Nephron progenitor cell (in vitro differentiated cells): ENCODE results near the gene KIDINS220.

ENCODE experiments used
- DNase-seq: peaks from one replicate; pipeline ENCODE4 v3.0.0; 2021
- H3K27ac Mint-ChIP-seq: 2 replicates; pipeline ENCODE4 v1.8.0; 2021; ENCODE audit warnings: mild to moderate bottlenecking, moderate library complexity, mixed read lengths
- H3K27me3 Mint-ChIP-seq: 2 replicates; pipeline ENCODE4 v1.8.0; 2021; ENCODE audit warnings: mild to moderate bottlenecking, low read depth, mixed read lengths; ENCODE audit not compliant: poor library complexity
- H3K36me3 Mint-ChIP-seq: 2 replicates; pipeline ENCODE4 v1.8.0; 2021; ENCODE audit warnings: low read depth, mixed read lengths
- H3K4me1 Mint-ChIP-seq: 2 replicates; pipeline ENCODE4 v1.8.0; 2021; ENCODE audit warnings: mixed read lengths
- H3K4me3 Mint-ChIP-seq: 2 replicates; pipeline ENCODE4 v1.8.0; 2021; ENCODE audit warnings: mild to moderate bottlenecking, moderate library complexity, mixed read lengths
- H3K9me3 Mint-ChIP-seq: 2 replicates; pipeline ENCODE4 v1.8.0; 2021; ENCODE audit warnings: mild to moderate bottlenecking, moderate library complexity, mixed read lengths
- TF ChIP-seq, protein P1 (sequence below): fragments of 200-600 bp; sonication (generic); IDR thresholded peaks from 2 replicates; pipeline ENCODE4 v1.5.0; 2021; ENCODE audit warnings: antibody characterized with exemption

Gene KIDINS220

DNA sequence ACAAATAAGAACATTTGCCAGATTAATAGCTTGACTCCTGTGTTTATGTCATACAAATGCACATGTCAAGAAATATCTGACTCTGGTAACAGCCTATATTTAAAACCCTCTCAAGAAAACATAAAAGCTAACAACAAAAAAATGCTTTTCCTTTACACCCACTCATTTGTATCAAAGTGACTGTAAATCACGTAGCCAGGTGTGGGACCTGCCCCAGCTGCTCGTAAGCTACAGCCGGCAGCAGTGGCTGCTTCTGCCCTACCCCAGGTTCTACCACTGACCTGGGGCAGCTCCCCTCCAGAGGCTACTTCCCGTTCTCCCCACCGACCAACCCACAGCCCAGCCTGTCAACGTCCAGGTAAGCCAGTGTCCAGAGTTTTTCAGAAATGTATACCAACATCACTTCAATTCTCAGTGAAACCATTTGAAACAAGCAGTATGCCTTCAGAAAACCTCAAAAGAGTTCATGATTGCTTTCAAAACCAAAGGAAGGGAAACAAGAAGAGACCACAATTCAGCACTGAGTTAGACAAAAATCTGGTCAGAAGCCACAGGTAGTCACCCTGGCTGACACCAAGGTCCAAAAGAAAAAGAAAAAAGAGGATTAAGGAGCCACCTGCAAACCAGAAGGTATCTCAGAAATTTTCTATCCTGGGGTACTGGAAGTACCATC is 40.4 kb downstream of the KIDINS220 start:
- no peaks in the 10 kb centered on the region for H3K27me3 Mint-ChIP-seq
- no peak overlapping the region for H3K27ac Mint-ChIP-seq
- H3K4me3 Mint-ChIP-seq = no peak overlapping the region

DNA sequence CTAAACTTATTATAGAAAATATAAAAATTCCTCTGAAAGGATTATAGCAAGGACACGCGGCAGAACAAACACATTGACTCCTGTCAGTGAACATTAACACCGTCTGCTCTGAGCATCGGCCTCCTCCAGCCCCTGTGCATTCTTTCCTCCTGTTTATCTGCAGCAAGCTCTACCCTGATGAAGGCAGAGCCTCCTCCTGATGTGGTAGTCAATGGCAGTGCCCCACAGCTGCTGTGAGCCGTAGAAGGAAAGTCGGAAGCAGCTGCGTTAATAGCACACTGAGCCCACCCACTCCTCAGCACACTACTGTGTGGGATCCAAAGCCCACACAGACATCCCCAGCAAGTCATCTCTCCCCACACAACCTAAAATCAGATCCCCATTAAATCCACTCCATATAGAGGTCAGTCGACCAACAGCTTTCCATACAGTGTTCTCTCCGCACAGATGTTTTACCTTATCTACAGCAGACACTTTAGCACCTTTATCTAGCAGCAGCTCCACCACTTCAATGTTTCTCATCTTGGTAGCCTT is 41.0 kb downstream of the KIDINS220 start:
- Mint-ChIP-seq H3K4me3 (no peak overlapping the region), H3K4me1 (no peaks in the 10 kb centered on the region), H3K36me3 (peaks cover 46% of the 10 kb centered on the region), H3K9me3 (no peaks in the 10 kb centered on the region), H3K27ac (no peak overlapping the region), H3K27me3 (no peaks in the 10 kb centered on the region)
- no peak for DNase-seq
- TF ChIP-seq, protein P1, sequence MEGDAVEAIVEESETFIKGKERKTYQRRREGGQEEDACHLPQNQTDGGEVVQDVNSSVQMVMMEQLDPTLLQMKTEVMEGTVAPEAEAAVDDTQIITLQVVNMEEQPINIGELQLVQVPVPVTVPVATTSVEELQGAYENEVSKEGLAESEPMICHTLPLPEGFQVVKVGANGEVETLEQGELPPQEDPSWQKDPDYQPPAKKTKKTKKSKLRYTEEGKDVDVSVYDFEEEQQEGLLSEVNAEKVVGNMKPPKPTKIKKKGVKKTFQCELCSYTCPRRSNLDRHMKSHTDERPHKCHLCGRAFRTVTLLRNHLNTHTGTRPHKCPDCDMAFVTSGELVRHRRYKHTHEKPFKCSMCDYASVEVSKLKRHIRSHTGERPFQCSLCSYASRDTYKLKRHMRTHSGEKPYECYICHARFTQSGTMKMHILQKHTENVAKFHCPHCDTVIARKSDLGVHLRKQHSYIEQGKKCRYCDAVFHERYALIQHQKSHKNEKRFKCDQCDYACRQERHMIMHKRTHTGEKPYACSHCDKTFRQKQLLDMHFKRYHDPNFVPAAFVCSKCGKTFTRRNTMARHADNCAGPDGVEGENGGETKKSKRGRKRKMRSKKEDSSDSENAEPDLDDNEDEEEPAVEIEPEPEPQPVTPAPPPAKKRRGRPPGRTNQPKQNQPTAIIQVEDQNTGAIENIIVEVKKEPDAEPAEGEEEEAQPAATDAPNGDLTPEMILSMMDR = no peak

More for the DNA sequence above, 40.4 kb downstream of the KIDINS220 start:
- Mint-ChIP-seq H3K36me3 (peaks cover 52% of the 10 kb centered on the region), H3K9me3 (no peaks in the 10 kb centered on the region), H3K4me1 (no peaks in the 10 kb centered on the region)
- no peak for DNase-seq
- TF ChIP-seq, protein P1 = no peak

DNA sequence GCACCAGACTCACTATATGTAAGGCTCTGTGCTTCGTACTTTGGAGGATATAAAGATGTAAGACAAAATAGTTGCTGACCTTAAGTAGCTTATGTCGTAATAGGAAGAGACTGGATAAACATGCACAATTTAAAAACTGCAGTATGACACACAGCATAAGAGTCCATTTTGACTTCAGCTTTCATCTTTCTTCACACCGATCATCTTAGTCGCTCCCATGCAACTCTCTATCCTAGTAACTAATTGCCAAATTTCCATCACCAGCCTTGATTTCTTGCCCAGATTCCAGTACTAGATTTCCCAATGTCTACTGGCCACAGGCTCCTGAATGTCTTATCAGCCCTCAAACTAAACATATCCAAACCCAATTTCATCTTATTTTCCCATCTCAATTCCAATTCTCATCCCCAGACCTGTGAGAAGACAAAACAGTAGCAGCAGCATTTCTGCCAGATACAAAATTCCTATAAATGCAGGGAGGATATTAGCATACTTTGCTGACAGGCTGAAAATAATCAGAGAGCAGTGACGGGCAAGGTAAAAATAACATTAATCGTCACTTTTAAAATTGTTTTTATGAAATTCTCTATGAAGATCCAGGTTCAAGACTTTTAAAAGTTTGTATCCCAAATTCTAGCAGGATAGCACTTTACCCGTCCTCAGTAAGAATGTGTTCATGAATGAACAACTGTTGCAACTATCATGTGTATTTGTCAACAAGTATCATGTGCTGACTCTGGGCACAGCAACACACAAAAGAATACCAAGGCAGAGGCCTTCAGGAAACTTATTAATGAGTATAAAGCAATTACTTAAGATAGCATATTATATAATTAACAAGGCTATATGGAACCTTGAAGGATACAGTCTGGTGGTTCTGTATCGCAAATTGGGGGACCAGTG is 42.2 kb downstream of the KIDINS220 start:
- peak overlapping the region; percentile 1 for H3K27ac Mint-ChIP-seq
- H3K27me3 Mint-ChIP-seq = no peaks in the 10 kb centered on the region
- peaks cover 47% of the 10 kb centered on the region for H3K36me3 Mint-ChIP-seq
- DNase-seq = no peak
- H3K4me1 Mint-ChIP-seq = no peaks in the 10 kb centered on the region
- no peaks in the 10 kb centered on the region for H3K9me3 Mint-ChIP-seq
- H3K4me3 Mint-ChIP-seq = no peak overlapping the region
- TF ChIP-seq, protein P1 = no peak

DNA sequence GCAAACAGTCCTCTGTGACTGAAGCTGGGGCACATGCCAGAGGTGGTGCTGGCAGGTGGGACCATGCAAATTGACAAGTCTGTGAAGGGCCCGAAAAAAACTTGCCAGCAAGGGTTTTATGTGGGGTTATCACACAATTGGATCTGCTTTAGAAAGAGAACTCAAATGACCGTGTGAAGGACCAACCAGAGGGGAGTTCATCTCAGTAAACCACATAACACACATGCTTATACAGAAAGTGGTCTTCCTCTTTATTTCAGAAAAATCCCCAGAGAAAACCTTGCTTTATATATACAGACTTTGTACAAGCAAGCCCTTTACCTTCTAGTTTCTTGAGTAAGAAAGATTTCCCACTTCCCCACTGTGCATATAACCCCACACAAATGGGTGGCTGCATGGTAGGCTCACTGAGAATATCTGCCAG is 46.7 kb downstream of the KIDINS220 start:
- no peak overlapping the region for H3K4me3 Mint-ChIP-seq
- no peak for DNase-seq

DNA sequence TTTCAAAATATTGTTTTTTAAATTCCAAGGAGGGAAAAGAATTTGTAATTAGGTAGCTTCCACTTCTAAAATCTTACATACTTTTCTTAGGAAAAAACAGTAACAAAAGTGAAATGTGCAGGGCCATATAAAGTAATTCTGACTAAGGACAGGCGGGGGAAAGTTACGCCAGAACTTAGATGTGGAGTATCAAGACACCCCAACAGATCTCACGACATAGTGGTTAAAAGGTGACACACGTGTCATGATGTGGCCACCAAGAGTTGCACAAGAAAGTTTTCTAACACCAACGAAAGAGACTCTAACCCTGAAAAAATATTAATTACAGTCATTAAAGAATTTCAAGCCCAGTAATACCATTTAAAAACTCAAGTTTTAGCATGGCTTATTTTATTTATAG is 51.0 kb downstream of the KIDINS220 start:
- DNase-seq = no peak
- Mint-ChIP-seq H3K9me3 (no peaks in the 10 kb centered on the region), H3K27ac (no peak overlapping the region), H3K27me3 (no peaks in the 10 kb centered on the region), H3K4me3 (no peak overlapping the region), H3K4me1 (no peaks in the 10 kb centered on the region), H3K36me3 (peaks cover 89% of the 10 kb centered on the region)
- TF ChIP-seq, protein P1 = no peak

More for the DNA sequence above, 46.7 kb downstream of the KIDINS220 start:
- Mint-ChIP-seq H3K9me3 (no peaks in the 10 kb centered on the region), H3K4me1 (no peaks in the 10 kb centered on the region), H3K27ac (no peak overlapping the region), H3K27me3 (no peaks in the 10 kb centered on the region), H3K36me3 (peaks cover 66% of the 10 kb centered on the region)
- TF ChIP-seq, protein P1 = no peak
